Measurements from ENCODE around the gene ZMYM2.
"Not testable (repeated sequence)": the region's sequence is repeated elsewhere in the genome, so short reads cannot be mapped to it uniquely, and the experiment has no call there.

The ZMYM2 gene

DNA sequence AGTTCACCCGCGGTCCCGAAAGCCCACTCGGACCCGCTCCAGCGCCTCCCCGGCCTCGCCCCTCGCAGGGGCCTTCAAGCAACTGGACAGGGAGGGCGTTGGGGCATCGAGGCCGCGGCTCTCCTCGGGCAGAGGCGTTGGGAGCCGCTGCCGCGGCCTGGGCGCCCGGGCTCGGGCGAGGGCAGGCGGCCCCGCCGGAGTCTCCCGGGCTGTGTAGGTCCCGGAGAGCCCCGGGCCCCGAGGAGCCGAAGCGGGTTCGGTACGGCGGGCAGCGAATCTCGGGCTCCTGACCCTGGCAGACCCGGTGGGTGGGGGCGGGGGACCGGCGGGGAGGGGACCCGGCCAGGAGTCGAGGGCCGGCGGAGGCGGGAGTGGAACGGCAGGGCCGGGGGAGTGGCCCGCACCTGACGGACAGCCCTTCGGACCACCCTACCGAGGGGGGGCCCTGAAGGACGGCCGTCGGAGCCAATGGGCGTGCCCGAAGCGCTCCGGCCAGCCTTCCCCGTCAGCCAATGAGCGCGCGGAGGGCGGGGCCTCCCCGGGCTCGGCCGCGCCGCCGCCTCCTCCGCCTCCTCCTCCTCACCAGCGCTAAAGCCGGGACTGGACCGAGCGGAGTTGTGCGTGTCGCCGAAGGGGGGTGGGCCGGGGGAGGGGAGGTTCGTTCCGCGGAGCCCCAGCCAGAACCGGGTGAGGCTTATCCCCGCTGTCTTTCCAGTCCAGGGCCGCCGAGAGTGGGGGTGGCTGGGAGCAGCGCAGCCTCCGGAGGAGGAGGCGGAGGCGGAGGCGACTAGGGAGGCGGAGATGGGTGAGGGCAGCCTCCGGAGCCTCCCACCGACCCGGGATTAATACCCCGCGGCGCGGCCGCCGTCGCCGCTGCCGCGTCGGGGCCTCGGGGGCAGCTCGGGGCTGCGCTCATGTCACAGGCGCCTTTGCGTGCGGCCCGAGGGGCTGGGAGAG lies at the start of gene ZMYM2:
Gene ZMYM2 (plus strand): TSS at position 573 of the 957 bp plus-strand sequence. CDS start 34,346 bp downstream, outside the sequence.
- DNase-seq (ENCODE audit: low spot score), result peak; percentile 95

DNA sequence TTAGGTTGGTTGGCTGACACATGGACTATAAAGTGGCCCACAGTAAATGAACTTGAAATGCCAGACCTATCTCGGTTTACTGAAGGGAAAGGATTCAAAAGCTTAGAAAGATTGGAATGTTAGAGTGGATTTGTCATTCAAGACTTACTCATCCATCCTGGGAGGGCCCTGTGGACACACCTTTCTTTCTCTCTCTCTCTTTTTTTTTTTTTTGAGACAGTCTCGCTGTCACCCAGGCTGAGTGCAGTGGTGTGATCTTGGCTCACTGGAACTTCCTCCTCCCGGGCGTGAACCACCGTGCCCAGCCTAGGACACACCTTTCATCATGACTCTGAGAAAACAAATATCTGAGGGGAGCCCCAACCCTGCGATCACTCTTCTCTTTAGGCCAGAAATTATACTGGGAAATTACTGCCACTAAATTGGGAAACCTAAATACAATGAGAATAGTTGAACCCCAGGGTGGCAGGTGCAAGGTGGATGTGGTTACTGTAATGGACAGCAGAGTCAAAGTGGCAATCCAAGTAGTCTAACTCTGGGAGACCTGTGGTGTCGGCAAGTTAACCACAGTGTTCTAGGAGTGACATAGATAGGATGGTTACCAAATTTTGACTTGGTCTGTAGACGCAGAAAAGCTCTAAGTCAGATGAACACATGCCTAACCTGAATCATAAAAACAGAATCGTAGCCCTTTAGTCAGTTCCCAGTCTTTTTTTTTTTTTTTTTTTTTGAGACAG lies 48.0 kb upstream of the ZMYM2 start:
- no peak for DNase-seq (ENCODE audit: low spot score)

DNA sequence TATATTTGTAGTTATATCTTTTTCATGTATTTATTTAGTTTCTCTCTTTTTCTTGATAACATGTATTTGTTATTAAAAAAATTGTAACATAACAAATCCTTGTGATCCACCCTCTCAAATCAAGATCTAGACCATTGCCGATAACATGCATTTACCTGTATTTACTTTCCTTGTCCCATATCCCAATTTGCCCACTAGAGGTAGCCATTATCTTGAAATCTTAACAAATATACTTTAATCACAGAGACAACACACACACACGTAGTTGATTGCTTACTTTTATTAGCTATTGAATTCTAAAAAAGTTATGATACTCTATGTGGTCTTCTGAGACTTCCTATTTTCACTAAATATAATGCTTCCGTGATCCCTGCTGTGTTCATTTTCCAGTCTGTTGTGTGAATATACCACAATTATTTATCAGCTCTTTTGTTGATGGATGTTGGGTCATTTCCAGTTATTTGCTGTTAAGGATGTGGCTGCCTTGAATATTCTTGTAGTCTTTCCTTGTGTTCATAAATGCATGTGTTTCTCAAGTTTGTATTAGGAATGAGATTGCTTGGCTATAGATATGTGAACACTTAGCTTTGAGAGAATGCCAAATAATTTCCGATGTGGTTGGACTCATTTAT lies 31.3 kb upstream of the ZMYM2 start:
- DNase-seq (ENCODE audit: low spot score), result peak; percentile 26

DNA sequence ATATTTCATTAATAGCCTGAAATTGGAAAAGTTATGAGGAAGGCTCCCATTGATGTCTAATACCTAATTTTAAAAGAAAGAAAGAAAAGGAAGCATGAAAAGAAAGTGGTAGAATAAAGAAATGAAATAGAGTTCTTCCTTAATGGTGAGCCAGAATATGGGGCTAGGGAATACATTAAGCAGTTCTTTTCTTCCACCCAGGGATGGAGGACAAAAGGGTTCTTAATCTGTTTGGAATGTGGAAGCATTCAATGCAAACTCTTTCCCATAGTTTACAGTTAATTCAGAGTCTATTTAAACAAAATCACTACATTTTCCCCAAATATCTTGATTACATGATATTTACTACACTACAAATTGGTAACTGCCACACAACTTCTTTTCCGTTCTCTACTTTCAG lies 18.4 kb upstream of the ZMYM2 start:
- no peak for DNase-seq (ENCODE audit: low spot score)

DNA sequence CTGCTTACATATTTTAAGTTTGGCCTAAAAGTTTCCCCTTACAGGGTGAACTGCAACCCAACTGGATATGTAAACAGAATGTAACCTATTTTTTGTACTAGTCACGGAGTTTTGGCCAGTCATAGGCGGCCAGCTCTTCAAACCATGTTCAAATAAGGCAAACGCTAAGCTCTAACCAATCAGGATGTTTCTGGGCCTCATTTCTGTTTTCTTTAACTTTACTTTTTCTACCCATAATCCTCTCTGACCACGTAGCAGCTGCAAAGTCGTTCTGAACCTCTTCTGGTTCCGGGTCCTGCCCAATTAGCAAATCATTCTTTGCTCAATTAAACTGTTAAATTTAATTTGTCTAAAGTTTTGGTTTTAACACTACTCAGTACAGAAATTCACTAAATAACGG lies 8.2 kb upstream of the ZMYM2 start:
- no peak for DNase-seq (ENCODE audit: low spot score)

DNA sequence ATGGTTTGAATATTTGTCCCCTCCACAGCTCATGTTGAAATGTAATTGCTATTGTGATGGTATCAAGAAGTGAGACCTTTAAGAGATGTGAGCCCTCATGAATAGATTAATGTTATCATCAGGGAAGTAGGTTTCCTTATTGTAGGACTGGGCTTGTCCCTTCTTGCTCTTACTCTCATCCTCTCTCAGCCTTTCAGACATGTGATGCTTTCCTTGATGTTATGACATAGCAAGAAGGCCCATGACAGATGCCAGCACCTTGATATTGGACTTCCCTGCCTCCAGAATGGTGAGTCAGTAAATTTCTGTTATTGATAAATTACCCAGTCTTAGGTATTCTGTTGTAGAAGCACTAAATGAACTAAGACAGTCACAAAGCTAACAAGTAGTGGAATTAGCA lies 5.7 kb upstream of the ZMYM2 start:
- DNase-seq (ENCODE audit: low spot score), result no peak

DNA sequence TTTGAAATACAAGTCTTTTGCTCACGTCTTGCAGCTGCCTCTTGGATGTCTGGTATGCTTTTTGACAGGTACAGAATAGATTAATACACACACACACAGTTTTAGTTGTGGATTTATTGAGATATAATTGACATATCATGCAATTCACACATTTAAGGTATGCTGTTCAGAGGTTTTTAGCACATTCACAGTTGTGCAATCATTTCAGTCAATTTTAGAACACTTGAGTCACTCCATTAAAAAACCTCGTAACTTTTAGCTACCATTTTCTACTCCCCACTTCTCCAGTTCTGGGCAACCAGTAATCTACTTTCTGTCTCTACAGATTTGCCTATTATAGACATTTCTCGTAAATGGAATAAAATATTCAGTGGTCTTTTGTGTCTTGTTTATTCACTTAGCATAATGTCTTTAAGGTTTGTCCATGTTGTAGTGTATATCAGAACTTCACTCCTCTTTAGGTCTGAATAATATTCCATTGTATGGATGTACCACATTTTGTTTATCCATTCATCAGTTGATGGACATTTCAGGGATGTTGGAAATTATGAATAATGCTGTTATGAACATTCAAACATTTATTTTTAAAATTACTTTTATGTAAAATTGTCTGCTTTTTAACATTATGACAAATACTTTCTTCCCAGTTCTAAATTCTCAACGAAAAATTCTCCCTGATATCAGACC lies 2.5 kb upstream of the ZMYM2 start:
- no peak for DNase-seq (ENCODE audit: low spot score)

DNA sequence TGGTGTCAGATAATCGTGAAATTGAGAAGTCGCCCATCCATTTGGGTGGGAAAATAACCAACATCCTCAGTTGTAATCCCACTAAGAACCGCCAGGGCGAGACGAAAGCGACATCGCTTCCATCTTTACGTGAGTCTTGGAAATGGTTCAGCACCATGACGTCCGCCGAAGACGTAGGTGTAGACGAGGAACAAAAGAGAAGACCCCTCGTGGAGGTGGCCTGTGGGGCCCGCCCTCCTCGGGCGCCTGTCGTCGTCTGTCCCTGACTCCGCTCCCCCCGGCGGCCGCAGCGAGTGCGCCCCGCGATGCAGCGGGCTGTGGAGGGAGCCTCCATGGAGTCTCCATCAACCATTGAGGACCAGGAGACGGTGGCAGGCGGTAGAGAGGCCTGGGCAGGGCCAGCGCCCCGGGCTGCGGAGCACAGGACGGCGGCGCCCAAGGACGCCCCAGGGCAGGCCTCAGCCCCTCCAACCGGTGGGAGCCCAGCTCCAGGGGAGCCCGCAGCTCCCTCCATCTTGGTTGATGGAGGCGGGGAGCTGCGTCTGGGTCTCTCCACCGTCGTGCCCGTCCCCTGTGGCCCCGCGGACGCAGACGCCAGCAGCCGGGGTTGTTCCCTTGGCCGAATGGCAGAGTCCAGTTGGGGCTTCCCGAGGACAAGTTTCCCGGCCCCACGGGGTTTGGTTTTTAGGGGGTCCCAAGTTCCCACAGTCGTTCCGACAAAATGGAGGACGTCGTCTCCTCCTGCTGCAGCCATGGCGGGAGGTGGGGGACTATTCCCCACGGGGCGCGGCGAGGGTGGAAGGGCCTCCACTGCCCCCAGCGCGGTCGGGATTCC lies 990 bp upstream of the ZMYM2 start:
- peak; percentile 79 for DNase-seq (ENCODE audit: low spot score)

DNA sequence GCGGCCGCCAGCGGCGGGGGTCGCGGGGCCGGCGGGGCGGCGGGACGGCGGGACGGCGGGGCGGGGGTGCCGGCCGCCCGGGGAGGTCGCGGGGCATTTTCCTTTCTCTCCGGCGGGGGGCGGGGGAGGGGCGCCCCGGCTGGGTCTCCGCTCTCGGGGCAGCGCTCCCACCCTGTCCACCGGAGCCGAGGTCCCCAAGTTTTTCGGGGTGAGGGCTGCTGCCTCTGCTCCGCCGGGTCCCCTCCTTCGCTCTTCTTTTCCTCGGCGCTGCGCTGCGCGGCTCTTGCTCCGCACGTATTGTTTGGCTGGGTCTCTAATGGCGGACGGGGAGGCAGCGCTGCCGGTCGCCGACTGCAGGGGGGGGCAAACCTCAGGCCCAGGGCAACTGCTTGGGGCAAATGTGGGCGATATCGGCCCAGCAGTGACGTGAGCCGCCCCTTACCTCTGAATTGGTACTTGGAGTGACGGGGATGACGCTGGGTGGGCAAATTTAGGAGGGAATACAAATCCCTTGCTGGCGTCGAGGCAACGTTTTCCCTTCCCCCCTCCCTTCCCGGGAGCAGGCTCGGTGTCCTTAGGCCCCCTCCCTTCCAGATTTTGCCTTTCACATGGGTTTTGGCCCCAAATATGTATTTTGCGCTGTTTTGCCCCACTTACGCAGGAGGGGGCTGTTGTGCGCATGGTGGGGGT lies 759 bp downstream of the ZMYM2 start:
- peak; percentile 31 for DNase-seq (ENCODE audit: low spot score)

DNA sequence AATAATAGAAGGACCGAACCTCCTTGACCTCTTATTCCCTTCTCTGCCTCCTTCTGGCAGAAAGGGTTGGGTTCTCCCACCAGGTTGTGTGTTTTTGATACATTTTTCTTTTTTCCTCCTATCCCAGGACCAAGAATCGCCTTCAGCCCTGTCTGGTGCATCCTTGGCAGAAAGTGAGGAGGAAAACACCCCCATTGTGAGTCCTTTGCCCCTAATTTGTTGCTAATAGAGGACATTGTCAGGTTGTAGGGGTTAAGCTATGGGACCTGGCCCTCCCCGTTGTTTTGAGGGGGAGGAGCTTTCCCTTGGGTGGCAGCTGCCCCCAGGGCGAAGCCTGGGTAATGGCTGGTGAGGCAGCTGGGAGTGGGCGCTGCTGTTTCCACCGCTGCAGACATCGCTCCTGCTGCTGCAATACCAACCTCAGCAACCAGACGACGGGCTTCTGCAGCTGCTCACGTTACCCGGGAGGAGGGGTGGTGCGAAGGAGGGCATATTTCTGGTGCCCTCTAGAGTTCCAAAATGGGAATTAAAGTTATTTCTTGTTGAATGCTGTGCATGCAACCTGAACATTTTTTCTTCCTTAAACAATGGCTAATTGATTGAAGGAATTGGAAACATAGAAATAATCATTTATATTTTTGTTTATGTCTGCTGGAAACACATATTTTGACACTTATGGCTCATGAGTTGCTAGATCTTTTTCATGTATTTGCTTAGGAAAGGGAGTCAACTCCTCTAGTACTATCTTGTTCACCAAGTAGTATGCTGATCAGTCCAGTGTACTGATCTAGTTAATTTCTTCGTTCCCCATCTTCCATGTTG lies 1.5 kb downstream of the ZMYM2 start:
- DNase-seq (ENCODE audit: low spot score), result peak; percentile 87

DNA sequence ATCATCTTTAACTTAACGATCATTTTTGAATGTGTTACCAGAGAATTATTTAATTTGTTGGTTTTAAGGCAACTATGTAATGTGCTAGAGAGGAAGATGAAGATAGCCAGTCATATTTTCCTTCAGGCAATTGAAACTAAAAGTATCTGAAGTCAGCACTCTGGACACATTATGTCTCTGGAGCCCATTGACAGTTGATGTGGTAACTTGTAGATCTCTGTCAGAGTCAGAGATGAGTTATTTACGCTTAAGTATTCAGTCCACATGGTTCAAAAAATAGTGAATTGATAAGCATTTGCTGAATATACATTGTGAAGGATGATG lies 2.1 kb downstream of the ZMYM2 start:
- no peak for DNase-seq (ENCODE audit: low spot score)

DNA sequence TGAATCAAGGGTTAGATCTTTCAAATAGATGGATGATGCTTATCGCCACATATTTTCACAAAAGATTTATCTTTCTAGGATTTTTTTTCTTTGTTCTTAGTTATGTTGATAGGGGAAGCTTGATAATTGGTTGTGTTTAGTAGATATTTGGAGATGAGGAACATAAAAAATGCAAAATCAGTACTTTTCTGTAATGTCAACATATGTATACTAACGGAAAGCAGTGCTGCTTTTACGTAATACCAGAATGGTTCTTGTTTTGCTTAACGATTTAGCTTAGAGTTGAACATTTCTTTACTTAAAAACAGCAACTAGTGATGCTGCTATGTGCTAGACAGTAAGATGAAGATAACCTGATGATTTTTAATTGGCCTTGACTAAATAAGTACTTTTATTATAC lies 3.0 kb downstream of the ZMYM2 start:
- DNase-seq (ENCODE audit: low spot score), result no peak

DNA sequence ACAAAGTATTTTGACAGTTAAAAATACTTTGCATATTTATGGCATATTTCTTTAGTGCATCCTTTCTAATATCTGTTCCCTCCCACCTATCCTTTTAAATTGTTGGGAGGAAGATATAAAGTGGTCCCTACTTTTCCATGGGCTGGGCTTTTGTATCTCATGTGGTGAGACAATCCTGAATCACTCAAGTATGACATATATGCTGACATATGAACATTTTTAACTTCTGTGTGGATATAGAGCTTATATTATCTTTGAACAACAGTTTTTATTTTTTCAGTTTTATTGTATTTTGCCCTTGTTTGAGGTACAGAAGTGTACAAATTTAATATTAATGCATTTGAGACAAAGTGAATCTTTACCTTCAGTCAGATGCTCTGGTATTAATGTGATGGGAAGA lies 3.4 kb downstream of the ZMYM2 start:
- no peak for DNase-seq (ENCODE audit: low spot score)

DNA sequence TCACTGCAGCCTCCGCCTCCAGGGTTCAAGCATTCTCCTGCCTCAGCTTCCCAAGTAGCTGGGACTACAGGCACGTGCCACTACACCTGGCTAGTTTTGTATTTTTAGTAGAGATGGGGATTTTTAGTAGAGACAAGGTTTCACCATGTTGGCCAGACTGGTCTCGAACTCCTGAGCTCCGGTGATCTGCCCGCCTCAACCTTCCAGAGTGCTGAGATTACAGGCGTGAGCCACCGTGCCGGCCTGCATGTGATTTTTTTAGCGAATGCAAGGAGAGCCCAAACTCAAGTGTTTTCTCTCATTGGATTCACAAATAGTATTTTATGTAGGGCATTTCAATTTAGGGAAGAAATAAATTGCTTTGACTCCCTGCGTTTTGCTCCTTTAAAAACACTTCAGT lies 4.4 kb downstream of the ZMYM2 start:
- DNase-seq (ENCODE audit: low spot score), result no peak

DNA sequence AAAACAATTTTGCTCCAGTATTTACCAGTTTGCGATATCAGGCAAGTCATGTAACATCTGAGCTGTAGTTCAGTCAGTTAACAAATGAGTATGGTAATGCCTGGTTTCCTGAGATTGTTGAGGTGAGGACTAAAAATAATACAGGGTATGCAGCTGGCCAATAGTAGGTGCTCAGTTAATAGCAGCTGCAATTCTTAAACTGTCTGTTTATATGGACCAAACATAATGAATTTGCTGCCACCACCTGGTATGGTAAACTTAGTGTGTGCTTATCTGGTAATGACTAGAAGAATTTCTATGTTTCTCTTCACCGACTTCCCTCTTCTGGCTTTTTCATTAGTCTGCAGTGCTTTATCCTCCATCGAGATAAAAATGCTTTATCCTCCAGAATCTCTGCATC lies 9.1 kb downstream of the ZMYM2 start:
- no peak for DNase-seq (ENCODE audit: low spot score)

DNA sequence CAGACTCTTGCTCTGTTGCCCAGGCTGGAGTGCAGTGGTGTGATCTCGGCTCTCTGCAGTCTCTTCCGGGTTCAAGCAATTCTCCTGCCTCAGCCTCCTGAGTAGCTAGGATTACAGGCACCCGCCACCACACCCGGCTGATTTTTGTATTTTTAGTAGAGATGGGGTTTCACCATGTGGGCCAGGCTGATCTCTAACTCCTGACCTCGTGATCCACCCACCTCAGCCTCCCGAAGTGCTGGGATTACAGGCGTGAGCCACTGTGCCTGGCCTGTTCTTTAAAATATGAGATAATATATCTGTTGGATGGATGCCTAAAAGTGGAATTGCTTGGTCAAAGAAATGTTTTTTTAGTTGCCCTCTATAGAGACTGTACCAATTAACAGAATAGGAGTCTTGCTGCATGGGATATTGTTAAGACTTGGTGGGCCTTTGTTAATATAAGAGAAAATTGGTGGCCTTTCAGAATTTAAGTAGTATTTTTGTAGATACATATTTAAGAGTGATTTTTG lies 16.0 kb downstream of the ZMYM2 start:
- DNase-seq (ENCODE audit: low spot score), result not testable (repeated sequence)

DNA sequence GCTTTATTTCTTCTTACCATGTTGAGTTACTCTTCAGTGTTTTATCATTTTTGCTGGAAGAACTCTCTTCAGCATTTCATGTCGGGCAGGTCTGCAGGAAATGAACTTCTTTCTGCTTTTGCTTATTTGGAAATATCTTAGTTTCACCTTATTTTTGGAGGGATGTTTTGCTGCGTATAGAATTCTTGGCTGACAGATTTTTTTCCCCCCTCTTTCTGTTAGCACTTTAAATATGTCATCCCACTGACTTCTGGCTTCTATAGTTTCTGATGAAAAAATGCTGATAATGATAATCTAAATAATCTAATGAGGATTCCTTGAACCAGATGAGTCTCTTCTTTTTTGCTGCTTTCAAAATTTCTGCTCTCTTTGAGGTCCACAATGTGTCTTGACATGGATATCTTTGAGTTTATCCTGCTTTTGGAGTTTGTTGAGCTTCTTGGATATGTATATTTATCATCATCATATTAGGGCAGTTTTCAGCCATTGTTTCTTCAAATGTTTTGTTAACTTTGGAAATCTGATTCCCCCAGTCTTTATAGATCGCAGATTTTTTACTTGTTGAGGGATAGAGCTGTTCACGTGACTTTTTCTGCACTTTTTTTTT lies 20.4 kb downstream of the ZMYM2 start:
- DNase-seq (ENCODE audit: low spot score), result no peak

DNA sequence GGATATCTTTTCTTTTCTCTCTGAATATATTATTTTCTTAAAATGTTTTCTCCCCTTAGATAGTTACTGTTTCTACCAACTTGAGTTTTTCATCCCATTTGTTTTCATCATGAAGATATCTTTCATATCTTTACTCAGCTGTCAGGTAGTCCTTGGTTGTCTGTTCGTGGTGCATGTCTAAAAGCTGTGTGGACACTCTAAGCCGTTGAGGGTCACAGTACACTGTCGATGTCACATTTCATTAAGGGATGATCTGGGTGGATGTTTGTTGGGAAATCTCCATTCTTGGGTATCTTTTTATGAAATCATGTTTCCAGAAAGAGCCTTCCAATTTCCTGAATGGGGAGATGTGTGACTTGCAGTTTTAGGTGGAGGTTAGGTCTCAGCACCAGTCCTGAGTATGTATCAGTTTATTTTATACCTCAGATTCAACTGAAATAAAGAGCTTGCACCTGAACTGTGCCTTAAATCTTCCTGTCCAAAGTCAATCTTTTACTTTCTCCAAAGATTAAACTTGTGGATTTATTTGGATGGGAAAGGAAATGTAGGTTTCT lies 23.2 kb downstream of the ZMYM2 start:
- no peak for DNase-seq (ENCODE audit: low spot score)
